HG03432 (cell line): ENCODE measurements around the gene NLRX1.
A peak's percentile ranks its signal among the peaks of the same experiment; 100 is the strongest.
"Not testable (repeated sequence)": the region's sequence is repeated elsewhere in the genome, so short reads cannot be mapped to it uniquely, and the experiment has no call there.

ENCODE experiments used
- ATAC-seq: cut with Tn5 transposase; IDR thresholded peaks from one replicate; pipeline ENCODE4 v1.9.1; 2021; ENCODE audit warnings: mild to moderate bottlenecking, moderate library complexity; ENCODE audit not compliant: unreplicated experiment

Gene NLRX1

GRCh38 chr11:119152604-119153003 is 15.9 kb upstream of the NLRX1 start:
- ATAC-seq = no peak

DNA sequence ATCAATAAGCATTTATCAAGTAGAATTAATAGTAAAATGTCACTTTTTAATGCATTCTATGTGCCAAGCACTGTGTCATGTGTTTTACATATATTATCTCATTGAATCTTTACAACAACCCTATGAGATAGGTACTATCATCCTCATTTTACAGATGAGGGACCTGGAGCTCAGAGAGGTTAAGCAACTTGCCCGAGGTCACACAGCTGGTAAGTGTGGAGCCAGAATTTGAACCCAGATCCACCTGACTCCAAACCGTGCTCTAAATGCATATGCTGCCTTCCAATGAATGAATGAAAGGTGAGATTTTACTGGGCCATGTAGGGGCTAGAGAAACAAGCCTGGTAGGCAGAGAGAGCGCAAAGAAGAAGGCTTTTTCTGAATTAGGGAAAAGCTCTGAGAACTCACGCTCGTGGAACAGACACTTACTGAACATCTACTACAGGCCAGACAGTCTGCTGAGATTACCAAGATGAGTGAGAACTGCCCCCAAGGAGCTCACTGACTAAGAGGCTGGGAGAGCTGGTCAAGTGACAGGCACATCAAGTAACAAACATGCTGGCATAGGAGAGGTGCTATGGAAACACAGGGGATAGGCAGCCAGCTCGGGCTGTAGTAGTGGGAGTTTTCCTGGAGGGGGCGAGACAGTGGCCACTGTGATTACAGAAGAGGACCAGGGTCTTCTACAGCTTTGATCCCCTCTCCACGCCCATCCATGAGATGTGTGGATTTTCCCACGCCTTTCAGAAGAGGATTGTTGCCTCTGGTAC is 15.3 kb upstream of the NLRX1 start:
- no peak for ATAC-seq

DNA sequence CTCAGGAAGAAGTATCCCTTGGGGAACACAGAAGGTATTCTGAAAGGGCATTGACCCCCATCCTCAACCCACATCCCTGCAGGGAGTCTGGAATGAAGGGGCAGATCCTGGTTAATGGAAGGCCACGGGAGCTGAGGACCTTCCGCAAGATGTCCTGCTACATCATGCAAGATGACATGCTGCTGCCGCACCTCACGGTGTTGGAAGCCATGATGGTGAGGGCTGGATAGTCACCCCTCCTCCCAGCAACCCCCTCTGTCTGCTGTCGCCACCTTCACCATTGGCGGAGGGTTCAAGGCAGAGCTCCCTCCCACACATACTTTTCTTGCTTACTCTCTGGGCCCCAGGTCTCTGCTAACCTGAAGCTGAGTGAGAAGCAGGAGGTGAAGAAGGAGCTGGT is 14.3 kb upstream of the NLRX1 start:
- ATAC-seq = no peak

- no peak for ATAC-seq
Observed at GRCh38 chr11:119155733-119156492, 12.6 kb upstream of the NLRX1 start.

GRCh38 chr11:119156496-119156895 is 12.0 kb upstream of the NLRX1 start:
- ATAC-seq = no peak

DNA sequence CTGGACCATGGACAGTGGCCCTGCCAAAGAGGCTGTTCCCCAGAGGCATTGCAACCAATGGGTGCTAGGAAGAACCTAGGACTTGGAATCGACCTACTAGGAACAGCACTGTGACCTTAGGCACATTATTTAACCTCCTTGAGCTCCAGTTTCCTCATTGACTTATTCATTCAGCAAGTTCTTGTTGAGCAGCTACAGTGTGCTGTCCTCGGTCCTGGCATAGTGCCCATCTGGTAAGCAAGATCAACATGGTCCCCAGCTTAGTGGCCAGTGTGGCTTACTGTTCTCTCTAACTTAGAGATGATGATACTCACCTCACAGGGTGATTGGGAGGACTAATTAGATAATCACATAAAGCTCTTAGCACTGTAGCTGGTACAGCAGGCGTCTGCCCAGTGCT is 11.5 kb upstream of the NLRX1 start:
- no peak for ATAC-seq

- no peak for ATAC-seq
Observed at GRCh38 chr11:119158467-119158866, 10.1 kb upstream of the NLRX1 start.

DNA sequence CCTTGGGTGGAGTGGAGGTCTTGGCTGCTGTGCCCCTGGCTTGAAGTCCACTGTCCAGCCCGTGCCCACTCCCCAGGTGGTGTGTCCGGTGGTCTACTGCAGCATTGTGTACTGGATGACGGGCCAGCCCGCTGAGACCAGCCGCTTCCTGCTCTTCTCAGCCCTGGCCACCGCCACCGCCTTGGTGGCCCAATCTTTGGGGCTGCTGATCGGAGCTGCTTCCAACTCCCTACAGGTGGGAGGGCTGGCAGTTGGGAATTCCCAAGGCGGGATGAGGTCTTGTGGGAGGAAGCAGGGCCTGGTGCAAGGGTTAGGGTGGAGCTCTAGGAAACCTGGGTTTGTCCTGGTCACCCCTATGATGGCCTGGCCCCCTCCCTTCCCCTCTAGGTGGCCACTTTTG is 8.4 kb upstream of the NLRX1 start:
- no peak for ATAC-seq

DNA sequence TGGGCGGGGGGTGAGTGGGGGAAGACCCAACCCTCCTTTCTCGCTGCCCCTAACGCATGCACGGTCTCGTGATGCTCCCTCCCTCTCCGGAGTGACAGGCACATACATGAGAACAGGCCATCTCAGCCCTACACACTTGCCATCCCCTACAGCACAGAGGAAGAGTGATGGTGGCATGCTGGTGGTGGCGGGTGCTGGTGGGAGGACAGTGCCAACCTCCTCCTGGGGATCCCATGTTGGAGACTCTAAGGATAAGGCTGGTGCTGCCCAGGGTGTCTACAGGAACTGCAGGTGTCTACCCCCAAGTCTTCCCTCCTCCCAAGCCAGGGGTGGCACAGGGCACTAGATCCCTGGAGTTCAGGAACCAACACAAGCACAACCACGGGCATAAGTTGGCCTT is 6.7 kb upstream of the NLRX1 start:
- no peak for ATAC-seq

GRCh38 chr11:119166368-119167076 is 2.0 kb upstream of the NLRX1 start:
- ATAC-seq = no peak

GRCh38 chr11:119167077-119167458 is 1.5 kb upstream of the NLRX1 start:
- not testable (repeated sequence) for ATAC-seq

DNA sequence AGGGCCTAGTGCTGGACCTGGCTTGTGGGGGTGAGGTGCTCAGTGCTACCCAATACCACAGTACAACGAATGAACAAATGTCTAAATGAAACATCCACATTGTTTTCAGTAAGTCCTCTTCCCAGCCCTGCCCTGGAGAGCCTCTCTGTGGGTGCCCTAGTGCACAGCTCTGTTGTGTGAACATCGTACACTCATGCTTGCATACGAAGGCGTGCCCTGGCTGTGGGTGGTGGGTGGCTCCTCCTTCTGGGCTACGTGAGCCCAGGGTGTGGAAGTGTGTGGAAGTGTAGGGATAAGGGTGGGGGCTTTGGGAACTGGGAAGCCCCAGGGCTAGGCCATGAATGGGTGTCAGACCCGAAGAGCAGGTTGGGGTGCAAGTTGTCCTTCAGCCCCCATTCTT is 592 bp upstream of the NLRX1 start:
- ATAC-seq = no peak

DNA sequence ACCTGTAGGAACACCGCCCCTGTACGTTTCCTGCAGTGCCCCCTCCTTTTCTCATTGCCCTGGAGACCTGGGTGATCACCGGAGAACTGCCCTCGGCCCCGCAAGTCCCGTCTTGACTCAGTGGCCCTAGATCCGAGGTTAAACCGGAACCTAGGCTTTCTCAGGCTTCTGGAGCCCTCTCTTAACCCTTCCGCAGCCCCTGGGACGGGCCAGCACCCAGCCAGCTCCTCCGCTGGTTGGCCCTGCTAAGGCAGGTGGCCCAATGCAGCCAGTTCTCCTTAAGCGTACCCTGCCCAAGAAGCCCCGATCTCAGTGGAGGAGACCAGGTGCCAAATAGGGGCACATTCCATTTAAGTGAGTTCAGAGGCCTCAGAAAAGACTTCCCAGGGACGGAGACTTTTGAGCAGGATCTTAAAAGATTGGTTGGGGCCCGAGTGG is 776 bp downstream of the NLRX1 start:
- ATAC-seq = peak; percentile 16

DNA sequence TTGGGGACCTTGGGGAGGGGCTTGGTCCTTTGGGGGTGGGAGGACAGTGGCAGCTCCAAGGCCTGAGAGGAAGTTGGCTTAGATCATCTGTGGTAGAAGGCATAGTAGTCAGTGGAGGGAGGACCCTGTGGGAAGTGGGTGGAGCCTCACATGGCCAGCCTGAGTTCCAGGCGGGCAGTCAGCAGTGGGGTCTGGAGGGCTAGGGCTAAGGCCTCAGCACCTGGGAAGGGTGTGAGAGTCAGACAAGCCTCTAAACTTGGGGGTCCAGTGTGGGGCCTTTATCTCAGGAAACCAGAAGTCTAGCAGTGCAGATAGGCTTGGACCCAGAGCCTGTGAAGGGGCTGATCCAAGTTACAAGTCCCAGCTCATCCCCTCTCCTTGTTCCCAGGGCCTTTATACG is 4.0 kb downstream of the NLRX1 start:
- no peak for ATAC-seq

GRCh38 chr11:119173453-119173852 is 4.9 kb downstream of the NLRX1 start:
- ATAC-seq = no peak

DNA sequence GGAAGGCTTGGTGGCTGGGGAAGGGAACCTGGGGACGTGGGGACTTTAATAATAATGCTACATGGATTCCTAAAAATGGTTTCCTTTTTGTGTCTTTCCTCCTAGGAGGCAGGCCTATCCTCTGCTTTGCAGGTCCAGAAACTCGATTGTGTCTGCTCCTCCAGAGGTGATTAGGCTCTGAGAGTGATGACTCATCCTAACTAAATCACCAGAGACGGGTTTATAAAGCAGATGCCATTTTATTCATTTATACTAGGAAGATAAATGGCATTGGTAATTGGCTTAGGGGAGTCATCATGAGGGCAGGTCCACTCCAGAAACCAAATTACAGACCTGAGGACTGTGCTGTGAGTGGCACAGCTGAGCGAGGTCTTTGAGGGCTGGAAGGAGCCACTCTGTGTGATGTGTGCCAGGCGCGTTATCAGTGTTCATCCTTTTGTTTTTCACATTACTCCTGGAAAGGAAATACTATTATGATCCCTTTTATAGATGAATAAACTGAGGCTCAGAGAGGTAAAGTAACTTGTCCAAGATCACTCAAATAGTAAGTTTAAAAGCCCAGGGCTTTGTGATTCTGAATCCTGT is 7.1 kb downstream of the NLRX1 start:
- ATAC-seq = no peak

GRCh38 chr11:119178166-119178680 is 9.7 kb downstream of the NLRX1 start:
- no peak for ATAC-seq

DNA sequence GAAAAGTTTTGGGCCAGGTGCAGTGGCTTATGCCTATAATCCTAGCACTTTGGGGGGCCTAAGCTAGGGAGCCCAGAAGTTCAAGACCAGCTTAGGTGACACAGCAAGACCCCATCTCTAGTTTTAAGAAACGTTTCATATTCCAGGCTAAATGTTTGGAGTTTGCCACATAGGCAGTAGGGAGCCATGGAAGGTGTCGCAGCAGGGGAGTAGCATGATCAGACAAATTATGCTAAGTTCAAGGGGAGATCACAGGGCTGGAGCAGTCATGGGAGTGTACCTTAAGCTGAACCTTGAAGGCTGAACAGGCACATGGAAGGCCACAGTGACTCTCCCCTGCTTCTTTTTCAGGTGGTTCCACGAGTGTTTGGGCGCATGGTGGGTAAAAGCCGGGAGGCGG is 10.8 kb downstream of the NLRX1 start:
- no peak for ATAC-seq

DNA sequence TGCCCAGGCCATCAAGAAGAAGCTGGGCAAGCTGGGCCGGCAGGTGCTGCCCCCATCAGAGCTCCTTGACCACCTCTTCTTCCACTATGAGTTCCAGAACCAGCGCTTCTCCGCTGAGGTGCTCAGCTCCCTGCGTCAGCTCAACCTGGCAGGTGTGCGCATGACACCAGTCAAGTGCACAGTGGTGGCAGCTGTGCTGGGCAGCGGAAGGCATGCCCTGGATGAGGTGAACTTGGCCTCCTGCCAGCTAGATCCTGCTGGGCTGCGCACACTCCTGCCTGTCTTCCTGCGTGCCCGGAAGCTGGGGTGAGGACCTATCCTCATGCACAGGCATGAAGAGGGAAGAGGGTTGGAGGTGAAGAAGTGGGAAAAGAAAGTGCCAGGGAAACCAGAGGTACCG is 11.5 kb downstream of the NLRX1 start:
- no peak for ATAC-seq

DNA sequence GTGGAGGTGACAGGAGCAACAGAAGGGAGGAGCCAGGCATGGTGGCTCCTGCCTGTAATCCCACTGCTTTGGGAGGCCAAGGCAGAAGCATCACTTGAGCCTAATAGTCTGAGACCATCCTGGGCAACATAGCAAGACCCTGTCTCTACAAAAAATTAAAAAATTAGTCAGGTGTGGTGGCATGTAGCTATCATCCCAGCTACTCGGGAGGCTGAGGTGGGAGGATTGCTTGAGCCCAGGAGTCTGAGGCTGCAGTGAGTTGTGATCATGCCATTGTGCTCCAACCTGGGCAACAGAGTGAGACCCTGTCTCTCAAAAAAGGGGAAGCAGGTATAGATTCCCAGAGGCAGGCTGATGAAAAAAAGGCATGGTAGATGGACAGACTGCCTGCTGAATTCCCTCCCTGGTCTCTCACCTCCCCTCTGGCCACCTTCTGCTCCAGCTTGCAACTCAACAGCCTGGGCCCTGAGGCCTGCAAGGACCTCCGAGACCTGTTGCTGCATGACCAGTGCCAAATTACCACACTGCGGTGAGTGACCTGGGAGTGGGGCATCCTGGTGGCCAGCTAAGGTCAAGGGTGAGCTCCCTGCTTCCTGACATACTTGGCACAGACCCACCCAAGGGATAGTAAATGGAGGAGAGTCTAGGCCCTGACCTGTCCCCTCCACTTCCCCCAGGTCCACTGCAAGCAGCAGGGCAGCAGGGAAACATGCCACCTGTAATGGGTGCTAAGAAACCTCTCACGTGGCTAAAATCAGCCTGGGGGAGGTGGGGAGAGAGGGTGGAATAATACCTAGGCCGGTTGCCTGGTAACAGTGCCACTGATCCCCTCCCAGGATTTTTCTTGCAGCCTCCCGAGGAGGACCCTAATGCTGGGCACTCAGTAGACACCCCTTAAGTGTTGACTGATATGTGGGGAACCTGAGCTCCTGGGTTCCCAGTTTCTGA is 12.5 kb downstream of the NLRX1 start:
- ATAC-seq = no peak
